Fibroblast of lung (primary cell): ENCODE measurements around the gene ABHD16B. TPM values are rescaled to one million over a fixed set of nuclear protein-coding genes. Genes with fewer than 3 reads are reported as not detected.
A peak's percentile ranks its signal among the peaks of the same experiment; 100 is the strongest.

Source experiments
- DNase-seq, 2 donors: peaks; one replicate each; pipeline versions ENCODE4 v3.0.0 to v3.0.0-alpha.2; 2010; ENCODE audit warnings: low read depth in 2 of 2
- H2AFZ ChIP-seq: 2 replicates; pipeline ENCODE4 v1.5.1; 2012; ENCODE audit warnings: low read length, control low read depth, inconsistent platforms
- H3K27ac ChIP-seq: 2 replicates; pipeline ENCODE4 v1.5.1; 2011; ENCODE audit warnings: low read length, control low read depth; ENCODE audit not compliant: insufficient read depth
- H3K27me3 ChIP-seq: 2 replicates; pipeline ENCODE4 v1.5.1; 2011; ENCODE audit warnings: mild to moderate bottlenecking, low read length; ENCODE audit not compliant: control insufficient read depth, insufficient read depth
- H3K36me3 ChIP-seq: 2 replicates; pipeline ENCODE4 v1.5.1; 2011; ENCODE audit warnings: low read length; ENCODE audit not compliant: control insufficient read depth, insufficient read depth
- H3K4me1 ChIP-seq: 2 replicates; pipeline ENCODE4 v1.5.1; 2011; ENCODE audit warnings: low read length; ENCODE audit not compliant: control insufficient read depth, insufficient read depth; ENCODE audit errors: extremely low read depth
- H3K4me2 ChIP-seq: 2 replicates; pipeline ENCODE4 v1.5.1; 2011; ENCODE audit warnings: low read length, control low read depth; ENCODE audit not compliant: insufficient read depth; ENCODE audit errors: extremely low read depth
- H3K4me3 ChIP-seq, 4 experiments: fragments of 200-600 bp in 1 of 4; sonication (generic) in 1 of 4; replicated peaks in 1 of 4; 2 replicates each; pipeline ENCODE4 v1.5.1; 2011 to 2016; ENCODE audit warnings: low read length in 4 of 4, low read depth in 3 of 4, mild to moderate bottlenecking in 3 of 4, control low read depth in 2 of 4, inconsistent platforms in 1 of 4, mixed read lengths in 1 of 4; ENCODE audit not compliant: insufficient read depth in 1 of 4; ENCODE audit errors: control extremely low read depth in 1 of 4
- H3K79me2 ChIP-seq: 2 replicates; pipeline ENCODE4 v1.5.1; 2012; ENCODE audit warnings: mild to moderate bottlenecking, low read length, inconsistent platforms; ENCODE audit not compliant: control insufficient read depth, insufficient read depth
- H3K9ac ChIP-seq: 2 replicates; pipeline ENCODE4 v1.5.1; 2011; ENCODE audit warnings: mild to moderate bottlenecking, low read length, control low read depth; ENCODE audit not compliant: insufficient read depth
- H3K9me3 ChIP-seq: 2 replicates; pipeline ENCODE4 v1.5.1; 2012; ENCODE audit warnings: low read depth, low read length; ENCODE audit not compliant: control insufficient read depth, insufficient read depth
- H4K20me1 ChIP-seq: 2 replicates; pipeline ENCODE4 v1.5.1; 2011; ENCODE audit warnings: low read length; ENCODE audit not compliant: control insufficient read depth, insufficient read depth; ENCODE audit errors: extremely low read depth
- CTCF ChIP-seq, 2 donors: IDR thresholded peaks in 1 of 2; conservative IDR thresholded peaks in 1 of 2; 1 replicate in 1 of 2; 2 replicates in 1 of 2; pipeline ENCODE4 v1.5.1; 2011 to 2012; ENCODE audit warnings: low read length in 2 of 2, control low read depth in 1 of 2, inconsistent platforms in 1 of 2, low read depth in 1 of 2, mild to moderate bottlenecking in 1 of 2
- EZH2 ChIP-seq: IDR thresholded peaks from 2 replicates; pipeline ENCODE4 v1.5.1; 2012; ENCODE audit warnings: low read length, control low read depth, mild to moderate bottlenecking; ENCODE audit errors: missing control alignments
- polyA plus RNA-seq, 2 donors: library from polyadenylated mRNA; depleted of rRNA in 1 of 2; stranded (reverse) in 1 of 2; unstranded in 1 of 2; fragments of >200 nt; gene quantifications; 2 replicates each; pipeline ENCODE4 v1.2.1, GENCODE V29; 2011 to 2012; ENCODE audit warnings: missing spikeins in 1 of 2
- total RNA-seq: library from RNA; depleted of rRNA; stranded (reverse); fragments of >200 nt; gene quantifications from 2 replicates; pipeline ENCODE4 v1.2.1, GENCODE V29; 2014

ABHD16B gene
- total and polyA plus RNA-seq, 2 donors (not counting 1 experiment from before 2014, with no cell fraction given): not detected

GRCh38 chr20:63829603-63829944, 31.7 kb upstream of the ABHD16B start:
- no peaks in the 10 kb centered on the region for H3K79me2 ChIP-seq
- H4K20me1 ChIP-seq: no peaks in the 10 kb centered on the region
- TF ChIP-seq CTCF (conservative IDR thresholded peaks at IDR 0.05 in 1 of 2, IDR thresholded peaks at IDR 0.05 in 1 of 2; ENCODE audit: low read depth in 1 of 2, low read length in 2 of 2) (no peak), EZH2 (peak; percentile 47)
- no peak overlapping the region for H3K9ac ChIP-seq
- H3K27ac ChIP-seq: no peak overlapping the region
- H3K4me2 ChIP-seq: peak overlapping the region; percentile 30
- DNase-seq: peak in 1 of 2 donors; percentile 26
- H2AFZ ChIP-seq: no peak overlapping the region
- H3K9me3 ChIP-seq: no peaks in the 10 kb centered on the region
- H3K4me3 ChIP-seq: peak overlapping the region in 3 of 4 experiments; percentile 51 to 75 (median 69)
- peaks cover 8% of the 10 kb centered on the region for H3K4me1 ChIP-seq
- peaks cover 10% of the 10 kb centered on the region for H3K27me3 ChIP-seq
- no peaks in the 10 kb centered on the region for H3K36me3 ChIP-seq

- DNase-seq: peak in 1 of 2 donors; percentile 31
- Histone ChIP-seq H4K20me1 (no peaks in the 10 kb centered on the region), H3K79me2 (no peaks in the 10 kb centered on the region), H3K27me3 (peaks cover 10% of the 10 kb centered on the region), H3K4me2 (peak overlapping the region; percentile 44), H3K4me1 (peaks cover 10% of the 10 kb centered on the region), H2AFZ (no peak overlapping the region), H3K9me3 (no peaks in the 10 kb centered on the region), H3K36me3 (no peaks in the 10 kb centered on the region), H3K4me3 (peak overlapping the region; percentile 37 to 75 (median 60)), H3K9ac (no peak overlapping the region), H3K27ac (no peak overlapping the region)
- no peak for TF ChIP-seq CTCF (conservative IDR thresholded peaks at IDR 0.05 in 1 of 2, IDR thresholded peaks at IDR 0.05 in 1 of 2; ENCODE audit: low read depth in 1 of 2, low read length in 2 of 2)
- no peak for TF ChIP-seq EZH2
Measured at GRCh38 chr20:63829945-63830835, 31.1 kb upstream of the ABHD16B start.

- Histone ChIP-seq H3K4me3 (peak within 1 kb of the TSS; percentile 37 to 75 (median 60)), H3K4me2 (peak within 1 kb of the TSS; percentile 44), H3K36me3 (no peaks in the 10 kb centered on the region), H3K27me3 (peaks cover 10% of the 10 kb centered on the region), H3K9me3 (no peaks in the 10 kb centered on the region), H2AFZ (no peak within 1 kb of the TSS), H3K9ac (no peak within 1 kb of the TSS), H3K4me1 (peaks cover 12% of the 10 kb centered on the region), H3K27ac (no peak within 1 kb of the TSS), H4K20me1 (no peaks in the 10 kb centered on the region), H3K79me2 (no peaks in the 10 kb centered on the region)
- peak; percentile 42 to 49 for DNase-seq
- TF ChIP-seq CTCF (conservative IDR thresholded peaks at IDR 0.05 in 1 of 2, IDR thresholded peaks at IDR 0.05 in 1 of 2; ENCODE audit: low read depth in 1 of 2, low read length in 2 of 2): no peak
- TF ChIP-seq EZH2: no peak
Measured at GRCh38 chr20:63830841-63831588, 30.3 kb upstream of the ABHD16B start, which contains the start of gene ZBTB46. ZBTB46 (minus strand) TSS chr20:63831264; CDS start chr20:63790757, 40,507 bp downstream.
